NCI-H2227 (cell line): ENCODE results near the gene MYO18A.

Experiments
- DNase-seq: peaks from one replicate; lab custom pipeline; 2025; ENCODE audit not compliant: unreplicated experiment; lab: John Stamatoyannopoulos, UW

MYO18A gene

GRCh38 chr17:29037739-29038084 lies 142.5 kb downstream of the MYO18A start:
- no peak for DNase-seq

GRCh38 chr17:29036584-29036983 lies 143.6 kb downstream of the MYO18A start:
- DNase-seq: no peak

DNA sequence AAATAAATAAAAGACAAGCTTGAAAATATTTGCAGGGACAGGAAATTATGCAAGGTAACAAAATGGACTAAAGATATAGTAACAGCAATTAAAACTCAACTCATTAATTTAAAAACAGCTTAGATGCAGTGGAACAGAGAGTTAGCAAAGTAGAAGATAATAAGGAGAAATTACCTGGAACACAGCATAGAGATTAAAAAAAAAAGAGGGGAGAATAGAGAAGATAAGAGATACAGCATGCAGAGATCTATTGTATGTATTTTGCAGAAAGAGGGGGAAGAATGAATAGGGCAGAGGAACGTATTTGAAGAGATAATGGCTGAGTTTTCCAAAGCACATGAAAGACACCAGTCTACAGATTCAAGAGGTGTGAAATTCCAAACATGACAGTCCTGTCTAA lies 145.7 kb downstream of the MYO18A start:
- DNase-seq: no peak

GRCh38 chr17:29032857-29033197 lies 147.4 kb downstream of the MYO18A start:
- DNase-seq: no peak

DNA sequence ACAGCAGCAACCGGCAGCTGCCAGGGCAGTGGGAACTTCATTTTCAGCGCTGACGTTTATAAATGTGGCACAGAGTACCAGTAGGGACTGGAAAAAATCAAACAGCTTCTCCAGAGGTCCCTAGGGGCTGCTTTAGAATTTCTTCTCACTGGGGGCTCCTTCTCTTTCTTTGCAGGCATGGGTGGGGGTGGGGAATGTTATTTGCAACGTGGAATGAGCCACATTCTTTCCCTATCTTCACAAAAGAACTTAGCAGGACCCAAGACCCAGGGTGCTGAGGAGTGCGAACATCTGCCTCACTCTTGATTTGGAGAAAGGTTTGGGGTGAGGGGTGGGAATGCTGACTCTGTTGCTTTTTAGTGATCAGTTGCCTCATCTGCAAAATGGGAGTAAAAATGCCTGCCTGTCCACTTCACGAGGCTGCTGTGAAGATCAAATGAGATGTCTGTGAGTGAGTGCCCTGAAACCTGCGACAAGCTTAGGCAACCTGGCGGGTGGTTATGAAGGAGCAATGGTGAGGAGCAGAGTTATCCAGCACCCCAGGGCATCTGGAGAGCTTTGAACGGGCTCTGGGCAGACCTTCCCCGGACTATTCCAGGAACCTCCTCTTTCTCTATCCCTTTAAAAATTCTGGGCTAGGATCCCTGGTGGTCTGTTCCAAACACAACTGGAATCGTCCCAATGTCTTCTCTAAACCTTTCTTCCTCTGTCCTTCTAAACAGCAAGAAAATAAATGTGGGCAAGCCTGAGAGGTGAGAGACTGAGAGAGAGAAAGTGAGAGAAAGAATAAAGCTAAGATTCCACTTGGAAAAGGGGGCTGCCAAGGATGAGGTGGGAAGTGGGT lies 148.0 kb downstream of the MYO18A start:
- no peak for DNase-seq

DNA sequence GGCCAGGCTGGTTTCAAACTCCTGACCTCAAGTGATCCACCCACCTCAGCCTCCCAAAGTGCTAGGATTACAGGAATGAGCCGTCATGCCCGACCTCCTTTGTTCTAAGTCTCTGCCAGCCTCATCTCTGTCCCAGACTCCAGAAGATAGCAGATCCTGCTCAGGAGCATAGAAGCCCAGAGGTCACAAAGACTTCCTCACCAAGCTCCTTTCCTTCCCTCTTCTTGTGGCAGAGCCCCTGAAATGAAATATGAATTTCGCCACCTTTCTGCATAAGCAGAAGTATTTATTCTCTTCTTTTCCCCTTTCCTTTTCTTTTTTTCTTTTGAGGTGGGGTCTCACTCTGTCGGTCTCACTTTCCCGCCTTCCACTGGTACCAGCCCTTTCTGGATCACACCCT lies 148.7 kb downstream of the MYO18A start:
- DNase-seq: no peak

- DNase-seq: no peak
Measured at GRCh38 chr17:29024316-29024952, 155.8 kb downstream of the MYO18A start.

- DNase-seq: no peak
Measured at GRCh38 chr17:29022074-29022473, 158.1 kb downstream of the MYO18A start.

GRCh38 chr17:29021226-29021625 lies 159.0 kb downstream of the MYO18A start:
- no peak for DNase-seq
